Right hindlimb (tissue), 1 donor: ENCODE data around the gene SMAD5.

Experiments
- DNase-seq: peaks from one replicate; pipeline ENCODE4 v3.0.0-alpha.2; 2018

The SMAD5 gene

DNA sequence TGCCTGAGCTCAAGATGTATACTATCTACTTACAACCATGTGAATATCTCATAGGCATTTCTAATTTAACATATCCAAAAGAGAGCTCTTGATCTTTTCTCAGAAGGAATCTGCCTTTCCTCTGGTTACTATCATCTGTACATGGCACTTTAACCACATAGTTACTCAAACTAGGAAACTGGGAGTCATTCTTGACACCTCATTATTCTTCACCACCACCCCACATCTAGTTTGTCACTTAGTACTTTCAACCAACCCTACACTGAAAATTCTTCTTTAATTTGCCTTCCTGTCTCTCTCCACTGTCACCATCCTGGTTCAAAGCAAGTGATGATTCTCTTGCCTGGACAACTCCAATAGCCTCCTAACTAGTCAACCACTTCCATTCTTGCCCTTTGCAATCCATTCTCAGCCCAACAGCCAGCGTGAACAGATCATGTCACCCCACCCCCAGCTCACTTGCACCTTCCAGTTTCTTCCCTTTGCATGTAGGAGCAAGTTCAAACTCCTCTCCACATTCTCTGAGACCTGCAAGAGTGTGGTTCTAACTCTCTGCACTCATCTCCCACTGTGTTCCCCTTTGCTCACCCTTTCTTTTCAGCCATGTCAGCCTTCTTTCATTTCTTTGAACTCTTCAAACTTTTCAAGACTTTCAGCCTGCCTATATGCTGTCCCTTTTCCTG is 17.3 kb upstream of the SMAD5 start:
- no peak for DNase-seq

DNA sequence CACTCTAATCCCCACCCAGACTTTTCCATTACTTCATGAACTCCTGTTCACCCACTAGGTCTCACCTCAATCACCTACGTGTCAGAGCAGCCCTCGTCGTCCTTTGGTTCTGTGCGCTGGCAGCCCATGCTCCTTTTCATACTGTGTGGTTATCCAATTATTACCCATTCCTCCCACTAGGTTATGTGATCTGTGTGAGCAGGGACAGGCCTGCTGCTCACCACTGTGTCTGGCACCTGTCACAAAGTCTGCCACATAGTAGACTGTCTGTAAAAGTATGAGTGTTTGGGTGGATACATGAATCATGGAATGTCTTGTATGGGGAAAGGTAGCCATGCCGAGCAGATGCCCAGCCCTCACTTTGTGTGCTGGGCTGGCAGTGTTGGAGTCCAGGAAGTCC is 12.1 kb upstream of the SMAD5 start:
- no peak for DNase-seq

DNA sequence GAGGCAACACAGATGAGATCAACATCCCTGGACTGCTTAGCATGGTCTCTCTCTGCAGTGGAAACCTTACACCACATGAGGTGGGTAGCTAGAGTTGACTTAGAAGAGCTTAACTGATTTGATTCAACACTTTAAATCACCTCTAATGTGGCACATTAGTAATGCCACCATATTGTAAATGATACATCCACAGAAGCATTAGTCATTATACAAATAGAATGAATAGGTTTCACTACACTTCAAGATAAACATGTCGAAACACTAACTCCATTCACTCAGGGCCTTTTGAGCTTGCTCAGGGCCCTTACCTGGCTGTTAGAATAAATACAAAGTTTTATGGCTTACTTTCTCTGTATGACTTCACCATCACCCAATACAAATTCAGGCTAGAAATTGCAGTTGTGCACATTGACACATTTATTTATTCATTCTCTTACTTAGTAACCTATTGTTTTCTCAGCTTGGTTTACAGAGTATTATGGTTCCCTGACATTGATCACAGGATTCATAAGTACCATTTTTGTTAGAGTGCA is 9.3 kb upstream of the SMAD5 start:
- no peak for DNase-seq

DNA sequence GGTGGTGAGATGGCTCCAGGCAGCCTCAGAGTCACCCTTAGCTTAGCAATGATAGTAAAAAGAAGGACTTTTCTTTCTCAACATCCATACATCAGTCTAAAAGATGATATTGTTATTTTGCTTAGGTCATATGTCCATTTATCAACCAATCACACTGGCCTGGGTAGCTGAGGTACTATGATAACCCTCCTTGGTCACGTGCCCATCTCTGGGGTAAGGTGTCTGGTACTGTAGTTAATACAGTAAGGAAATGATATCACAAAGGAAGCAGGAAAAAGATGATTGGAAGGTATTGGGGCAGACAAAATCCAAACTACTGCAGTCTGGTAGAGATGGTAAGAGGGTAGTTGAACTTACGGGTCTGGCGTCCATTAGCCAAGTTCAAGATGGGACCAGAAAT is 5.1 kb upstream of the SMAD5 start:
- no peak for DNase-seq

DNA sequence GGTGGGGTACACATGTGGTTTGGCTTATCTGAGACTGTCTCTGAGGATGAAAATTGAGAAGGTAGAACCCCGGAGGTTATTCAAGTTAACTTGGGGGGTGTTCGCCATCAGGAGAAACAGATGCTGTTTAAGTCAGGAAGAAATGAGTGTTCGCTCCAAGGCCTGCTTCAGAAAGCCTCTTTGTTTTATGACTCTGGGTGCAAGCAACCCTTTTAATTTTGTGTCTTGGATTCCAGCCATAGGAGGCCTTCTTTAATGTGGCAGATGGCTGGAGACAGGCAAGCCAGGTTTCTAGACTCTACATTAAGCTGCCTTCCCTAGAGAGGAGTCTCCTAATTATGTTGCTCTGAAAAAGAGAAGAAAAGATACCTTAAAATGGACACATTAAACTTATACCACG is 4.2 kb upstream of the SMAD5 start:
- peak; percentile 76 for DNase-seq

DNA sequence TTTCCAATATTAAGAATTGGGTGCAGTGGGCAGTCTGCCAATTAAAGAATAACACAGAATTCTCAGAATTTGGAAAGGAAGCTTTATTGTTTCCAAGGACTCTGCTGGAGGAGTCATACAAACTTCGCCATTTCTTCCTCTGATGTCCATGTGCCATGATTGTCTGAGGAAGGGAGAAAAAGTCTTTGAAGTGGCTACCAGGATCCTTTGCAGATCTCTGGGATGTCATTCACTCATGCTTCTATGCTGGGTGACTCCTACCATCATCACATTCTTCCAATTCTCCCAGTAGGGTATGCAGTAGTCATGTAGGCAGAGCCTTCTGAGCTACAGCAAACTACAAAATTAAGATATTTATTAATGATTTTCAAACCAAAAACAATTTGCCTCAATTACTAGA is 3.2 kb upstream of the SMAD5 start:
- DNase-seq, result no peak

DNA sequence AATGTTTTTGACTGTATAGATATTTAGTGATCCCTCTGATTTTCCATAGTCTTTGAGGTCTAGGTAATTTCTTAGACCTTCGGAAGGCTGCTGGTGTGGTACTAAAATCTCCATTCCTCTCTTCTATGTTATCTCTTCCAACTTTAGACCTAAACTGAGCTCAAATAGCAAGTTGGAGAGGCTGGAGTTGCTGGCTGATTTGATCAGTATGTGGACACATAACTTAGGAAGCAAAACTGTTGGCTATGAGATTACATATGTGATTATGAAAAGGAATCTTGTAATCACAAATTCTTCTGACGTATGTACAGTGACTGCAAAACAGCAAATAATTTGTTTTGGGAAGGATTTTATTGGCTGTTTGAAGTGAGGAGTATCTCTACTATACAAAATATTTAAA is 2.1 kb upstream of the SMAD5 start:
- no peak for DNase-seq

DNA sequence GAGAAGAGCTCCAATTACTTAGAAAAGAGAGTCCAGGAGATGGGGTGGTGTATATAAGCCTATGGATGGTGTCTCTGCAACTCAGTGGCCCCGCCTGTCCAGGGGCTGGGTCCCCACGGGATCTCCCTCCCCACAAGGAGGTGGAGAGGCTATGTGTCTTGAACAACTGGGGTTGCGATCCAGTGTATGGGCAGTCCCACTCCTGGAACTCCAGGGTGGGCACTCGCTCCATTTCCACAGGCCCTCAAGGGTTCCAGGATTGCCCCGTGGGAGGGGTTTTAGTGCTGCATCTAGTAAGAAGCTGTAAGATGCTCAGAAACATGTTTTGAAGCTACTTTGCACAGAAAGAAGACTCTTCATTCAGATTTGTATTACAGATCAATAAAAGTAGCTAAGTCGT is 558 bp upstream of the SMAD5 start:
- DNase-seq, result peak; percentile 35

DNA sequence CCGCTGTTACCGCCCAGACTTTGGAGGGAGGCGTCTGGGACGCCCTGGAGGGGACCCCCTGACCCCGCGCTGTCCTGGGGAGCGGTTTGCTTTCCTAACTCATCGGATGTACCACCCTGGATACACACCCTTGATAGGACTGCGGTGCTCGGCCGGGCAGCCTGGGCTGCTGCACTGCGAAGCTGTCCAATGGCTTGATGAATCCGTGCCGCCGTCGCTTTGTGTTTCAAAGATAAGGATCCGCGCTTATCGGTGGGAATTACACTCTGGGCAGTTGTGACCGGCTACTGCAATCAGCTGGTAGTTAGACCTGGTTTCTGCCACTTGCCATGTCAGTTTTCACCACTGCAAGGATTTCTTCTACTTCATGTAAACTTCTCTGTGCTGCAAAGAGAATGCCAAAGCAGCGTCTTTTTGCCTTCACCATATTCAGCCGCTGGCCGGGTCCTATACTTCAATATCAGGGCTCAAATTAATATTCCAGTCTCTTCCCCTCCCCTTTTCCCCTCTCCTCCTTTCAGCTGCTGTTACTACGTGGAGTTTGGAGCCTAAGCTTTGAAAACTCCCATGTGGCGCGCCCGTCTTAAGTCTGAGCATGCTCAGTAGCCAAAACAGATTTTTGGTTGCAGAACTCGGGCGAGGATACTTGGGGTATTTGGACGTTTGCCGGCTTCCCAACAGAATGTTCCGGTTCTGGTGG is 727 bp downstream of the SMAD5 start:
- DNase-seq, result peak; percentile 63

DNA sequence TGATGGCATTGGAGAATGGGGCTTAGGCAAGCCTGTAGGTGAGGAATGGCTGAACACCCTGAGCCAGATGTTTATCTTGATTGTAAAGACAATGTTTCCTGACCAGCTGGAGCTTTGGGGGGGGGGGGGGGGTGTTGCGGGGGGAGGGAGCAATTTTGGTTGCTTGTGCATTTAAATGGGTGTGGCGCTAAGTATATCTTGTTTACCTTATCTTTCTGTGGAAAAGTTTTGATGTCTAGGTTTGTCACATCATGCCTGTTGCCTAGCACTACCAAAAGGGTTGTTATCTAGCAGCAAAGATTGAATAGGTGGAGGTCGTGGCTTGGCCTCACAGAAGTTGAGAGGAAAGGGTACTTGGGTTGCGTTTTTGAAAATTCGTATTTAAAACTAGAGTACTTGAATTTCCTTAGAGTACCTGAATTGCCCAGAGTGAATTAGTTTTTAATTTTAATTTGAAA is 1.3 kb downstream of the SMAD5 start:
- DNase-seq, result no peak

DNA sequence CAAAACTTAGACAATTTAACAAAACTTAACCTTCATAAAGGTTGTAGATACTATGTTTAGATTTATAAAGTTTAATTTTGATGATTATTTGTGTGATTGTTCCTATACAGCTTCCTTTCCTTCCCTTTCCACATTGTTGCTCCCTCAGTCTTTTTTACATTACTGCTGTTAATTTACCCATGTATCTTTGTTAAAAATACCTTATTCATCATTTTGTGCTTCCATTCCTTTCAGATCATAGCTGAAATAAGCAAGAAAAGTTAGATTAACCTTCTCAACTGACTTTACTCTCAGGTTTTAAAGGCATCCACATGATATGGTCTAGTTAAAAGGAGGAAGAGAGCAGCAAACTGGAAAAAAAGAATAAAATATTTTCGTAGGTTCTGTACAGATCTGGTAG is 2.0 kb downstream of the SMAD5 start:
- DNase-seq, result no peak

DNA sequence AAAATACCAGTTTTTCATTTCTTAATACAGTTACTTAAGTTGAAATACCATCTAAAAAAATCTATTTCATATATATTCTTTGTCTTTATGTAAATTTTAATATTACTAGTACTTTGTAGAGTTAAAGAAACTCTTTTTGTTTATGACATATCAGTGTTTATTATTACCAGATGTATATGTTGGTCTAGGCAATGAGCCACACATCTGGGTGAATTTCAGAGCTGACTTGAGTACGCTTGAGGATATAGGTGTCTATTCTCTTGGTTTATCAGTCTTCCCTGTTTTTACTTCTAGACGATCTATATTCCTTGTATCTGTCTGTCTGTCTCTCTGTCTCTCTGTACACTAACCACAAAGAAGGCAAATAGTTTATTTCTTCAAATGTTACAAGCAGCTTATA is 2.9 kb downstream of the SMAD5 start:
- no peak for DNase-seq

DNA sequence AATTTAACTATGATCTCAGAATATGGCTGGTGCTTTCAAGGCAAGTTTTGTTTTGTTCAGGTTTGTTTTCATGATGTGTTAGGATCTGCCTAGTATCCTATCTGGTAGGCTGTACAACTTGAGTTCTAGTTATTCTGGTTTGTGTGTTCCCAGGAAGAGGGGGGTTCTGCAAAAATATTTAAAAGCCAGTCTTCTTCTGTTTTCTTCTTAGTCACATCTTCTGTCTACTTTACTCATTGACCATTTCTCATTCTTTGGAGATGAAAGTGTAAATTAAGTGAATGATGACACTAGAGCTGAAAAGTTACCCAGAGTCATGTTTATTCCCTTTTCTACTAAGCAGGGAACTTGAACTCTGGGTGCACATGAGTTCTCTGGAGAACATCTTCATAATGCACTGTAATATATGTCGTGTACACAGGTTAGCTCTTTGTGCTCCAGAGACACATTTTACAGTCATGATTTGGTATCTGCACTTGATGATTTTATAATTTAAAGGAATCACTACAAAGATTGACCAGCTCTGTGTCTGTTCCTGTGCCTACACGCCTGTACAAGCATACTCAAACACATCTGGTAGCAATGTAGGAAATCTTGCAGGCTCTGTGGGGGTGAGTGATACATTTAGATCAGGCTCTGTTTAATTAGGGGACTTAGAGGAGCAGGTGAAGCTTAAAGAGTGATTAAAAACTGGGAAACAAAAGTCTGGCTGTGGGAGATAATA is 5.0 kb downstream of the SMAD5 start:
- no peak for DNase-seq

DNA sequence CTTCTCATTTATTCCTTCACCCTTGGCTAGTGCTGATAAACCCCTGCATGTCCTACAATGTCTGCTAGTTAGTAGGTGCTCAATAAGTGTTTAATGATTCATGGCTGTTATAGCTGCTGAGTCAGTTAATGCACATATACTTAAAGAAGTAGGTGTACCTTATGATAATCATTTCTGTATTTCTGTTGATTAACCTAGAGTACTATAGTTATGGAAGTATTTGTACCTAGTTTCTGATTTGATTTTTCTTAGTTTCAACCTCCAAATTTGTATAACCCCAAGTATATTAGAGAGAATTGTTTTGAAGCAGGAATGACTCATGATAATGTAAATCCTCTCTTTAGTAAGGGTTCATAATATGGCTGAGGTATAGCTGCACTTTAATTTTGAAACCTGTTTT is 8.9 kb downstream of the SMAD5 start:
- no peak for DNase-seq

DNA sequence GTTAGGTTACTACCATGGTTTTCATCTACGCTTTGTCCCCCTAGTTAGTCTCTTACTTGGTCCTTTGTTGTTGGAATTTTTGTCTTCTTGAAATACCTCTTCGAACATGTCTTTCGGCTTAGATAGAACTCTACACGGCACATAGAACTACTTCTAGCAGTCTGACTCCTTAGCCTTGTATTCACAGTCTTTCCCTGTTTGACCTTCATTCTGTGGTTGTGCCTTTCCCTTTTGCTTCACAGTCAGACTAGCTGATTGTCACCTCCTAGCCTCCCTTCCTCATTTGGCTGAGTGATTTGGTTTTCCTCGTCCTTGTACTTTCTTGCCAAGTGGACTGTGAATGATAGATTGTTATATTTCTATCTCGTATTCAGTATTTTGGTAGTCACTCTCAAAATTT is 10.7 kb downstream of the SMAD5 start:
- no peak for DNase-seq

DNA sequence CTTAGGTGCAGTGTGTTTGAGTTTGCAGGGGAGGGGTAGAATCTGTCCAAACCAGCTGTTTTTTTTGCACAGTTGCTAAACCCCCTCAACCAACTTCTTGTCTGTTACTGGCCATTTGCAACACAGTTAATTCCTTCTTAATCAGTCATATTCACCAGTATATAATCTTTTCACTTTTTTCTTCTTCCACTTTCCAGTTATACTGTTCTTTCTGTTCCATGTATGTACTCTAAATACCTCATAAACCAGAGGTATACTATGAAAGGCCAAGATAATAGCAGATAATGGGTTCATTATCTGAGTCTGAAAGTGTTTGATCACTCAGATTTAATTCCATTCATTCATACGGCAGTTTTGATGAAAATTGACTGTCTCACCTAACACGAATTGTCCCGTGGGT is 11.1 kb downstream of the SMAD5 start:
- no peak for DNase-seq

DNA sequence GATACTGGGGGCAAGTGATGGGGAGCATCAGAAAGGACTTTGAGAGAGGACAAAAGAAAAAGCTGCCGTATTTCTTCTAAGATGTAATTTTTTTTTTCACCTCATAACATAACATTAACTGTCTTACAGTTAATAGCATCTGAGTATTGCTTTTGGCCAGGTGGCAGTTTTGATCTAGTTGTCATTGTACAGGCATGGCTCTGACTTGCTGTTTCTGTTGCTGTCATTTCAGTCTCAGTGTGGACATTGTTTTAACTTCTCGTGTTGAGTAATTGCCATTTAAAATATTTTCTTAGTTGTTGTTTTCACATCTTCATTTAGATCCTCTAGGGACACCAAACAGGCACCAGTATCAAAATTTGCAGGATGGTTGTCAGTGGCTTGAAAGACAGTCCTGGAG is 12.4 kb downstream of the SMAD5 start:
- DNase-seq, result no peak

DNA sequence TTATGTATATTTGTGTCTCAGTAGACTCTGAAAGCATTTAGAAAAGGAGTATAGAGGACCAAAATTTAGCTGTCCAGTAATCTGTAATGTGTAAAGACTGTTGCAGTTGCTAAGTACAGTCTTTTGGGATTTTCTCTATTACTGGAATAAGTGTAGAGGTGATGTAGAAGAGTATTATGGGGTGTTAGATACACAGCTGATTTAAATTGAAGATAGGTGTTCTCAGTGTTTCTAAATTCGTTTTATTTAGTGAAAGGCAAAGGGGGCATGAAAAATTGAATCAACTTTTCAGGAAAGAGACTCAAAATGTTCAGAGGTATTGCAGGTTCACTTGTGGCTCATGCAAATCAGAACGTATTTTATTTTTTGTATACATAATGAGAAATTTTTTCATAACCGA is 13.6 kb downstream of the SMAD5 start:
- no peak for DNase-seq

DNA sequence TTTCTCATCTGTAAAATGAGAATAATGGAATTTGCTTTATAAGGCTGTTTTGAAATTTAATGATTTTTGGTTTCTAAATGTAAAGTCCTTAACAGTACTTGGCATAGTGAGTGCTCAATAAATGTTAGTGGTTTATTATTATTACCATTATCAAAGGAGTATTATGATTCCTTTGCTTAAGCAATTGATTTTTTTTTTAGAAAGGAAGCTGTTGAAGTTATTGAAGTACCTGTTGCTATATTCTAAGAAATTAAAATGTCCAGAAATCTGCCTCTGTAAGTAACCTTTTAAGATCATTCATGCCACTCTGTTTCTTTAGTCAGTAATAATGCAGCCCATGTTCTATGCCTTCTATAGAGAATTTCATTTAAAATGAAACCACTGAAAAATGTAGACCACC is 15.0 kb downstream of the SMAD5 start:
- no peak for DNase-seq

DNA sequence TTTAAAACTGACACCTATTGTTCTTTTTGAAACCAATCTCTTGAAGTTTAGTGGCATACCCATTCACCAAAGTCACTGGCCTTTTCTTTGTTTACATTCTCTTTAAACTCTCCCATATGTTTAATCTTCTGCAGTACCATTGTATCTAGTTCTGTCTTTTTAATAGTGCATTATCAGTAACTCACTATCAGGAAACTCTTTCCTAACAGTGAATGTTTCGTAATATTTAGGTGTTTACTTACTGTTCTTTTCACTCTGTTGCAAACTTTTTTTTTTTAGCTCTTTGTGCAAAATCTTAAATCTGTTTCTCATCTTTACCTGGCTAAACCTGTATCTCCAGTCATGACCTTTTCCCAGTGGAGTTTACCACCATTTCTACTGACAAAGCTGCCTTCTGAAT is 17.2 kb downstream of the SMAD5 start:
- no peak for DNase-seq

DNA sequence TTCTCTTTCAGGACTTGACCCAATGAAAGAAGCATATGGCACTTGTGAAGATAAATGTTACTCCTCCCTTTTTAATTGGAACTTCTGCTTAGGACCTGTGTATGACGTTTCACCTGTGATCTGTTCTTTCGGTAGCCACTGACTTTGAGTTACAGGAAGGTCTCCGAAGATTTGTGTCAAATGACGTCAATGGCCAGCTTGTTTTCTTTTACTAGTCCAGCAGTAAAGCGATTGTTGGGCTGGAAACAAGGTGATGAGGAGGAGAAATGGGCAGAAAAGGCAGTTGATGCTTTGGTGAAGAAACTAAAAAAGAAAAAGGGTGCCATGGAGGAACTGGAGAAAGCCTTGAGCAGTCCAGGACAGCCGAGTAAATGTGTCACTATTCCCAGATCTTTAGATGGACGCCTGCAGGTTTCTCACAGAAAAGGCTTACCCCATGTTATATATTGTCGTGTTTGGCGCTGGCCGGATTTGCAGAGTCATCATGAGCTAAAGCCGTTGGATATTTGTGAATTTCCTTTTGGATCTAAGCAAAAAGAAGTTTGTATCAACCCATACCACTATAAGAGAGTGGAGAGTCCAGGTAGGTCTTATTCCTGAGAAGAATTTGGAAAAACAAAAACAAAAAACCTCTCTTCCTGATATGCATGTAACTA is 21.1 kb downstream of the SMAD5 start:
- no peak for DNase-seq

DNA sequence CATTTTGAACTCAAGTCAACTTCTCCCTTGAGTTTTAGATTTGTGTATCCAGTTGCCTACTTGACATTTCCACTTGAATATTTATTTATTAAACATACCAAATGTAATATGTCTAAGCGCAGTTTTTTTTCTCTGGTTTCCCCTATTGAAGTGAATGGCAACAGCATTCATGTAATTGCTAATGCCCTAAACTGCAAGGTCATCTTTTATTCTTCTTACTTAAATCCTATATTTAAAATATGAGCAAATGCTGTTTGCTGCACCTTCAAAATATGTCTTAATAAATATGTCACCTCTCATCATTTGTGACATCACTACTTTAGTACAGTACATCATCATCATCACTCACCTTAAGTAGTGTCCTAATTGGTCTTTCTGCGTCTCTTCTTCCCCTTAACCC is 22.4 kb downstream of the SMAD5 start:
- DNase-seq, result no peak

DNA sequence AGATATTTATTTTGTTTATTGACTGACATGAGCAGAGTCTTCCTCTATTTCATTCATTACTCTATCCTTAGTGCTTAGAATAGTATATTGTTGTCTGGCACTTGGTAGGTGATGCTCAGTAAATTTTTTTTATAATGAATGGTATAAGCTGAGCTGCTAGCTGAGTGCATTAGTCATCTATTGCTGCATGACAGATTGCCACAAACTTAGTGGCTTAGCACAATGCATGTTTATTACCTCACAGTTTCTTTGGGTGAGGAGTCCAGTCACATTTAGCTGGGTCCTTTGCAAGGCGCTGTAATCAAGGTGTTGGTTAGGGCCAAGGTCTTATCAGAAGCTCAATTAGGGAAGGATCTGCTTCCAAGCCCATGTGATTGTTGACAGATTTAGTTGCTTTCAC is 23.1 kb downstream of the SMAD5 start:
- no peak for DNase-seq
